ENCODE results near the gene ABR.

The ABR gene

GRCh38 chr17:1179818-1180742, at the start of gene ABR:
Gene ABR (minus strand): TSS chr17:1179981. CDS start chr17:1179727, 254 bp downstream.
- DNase-seq (ENCODE audit: low read depth), result no peak

DNA sequence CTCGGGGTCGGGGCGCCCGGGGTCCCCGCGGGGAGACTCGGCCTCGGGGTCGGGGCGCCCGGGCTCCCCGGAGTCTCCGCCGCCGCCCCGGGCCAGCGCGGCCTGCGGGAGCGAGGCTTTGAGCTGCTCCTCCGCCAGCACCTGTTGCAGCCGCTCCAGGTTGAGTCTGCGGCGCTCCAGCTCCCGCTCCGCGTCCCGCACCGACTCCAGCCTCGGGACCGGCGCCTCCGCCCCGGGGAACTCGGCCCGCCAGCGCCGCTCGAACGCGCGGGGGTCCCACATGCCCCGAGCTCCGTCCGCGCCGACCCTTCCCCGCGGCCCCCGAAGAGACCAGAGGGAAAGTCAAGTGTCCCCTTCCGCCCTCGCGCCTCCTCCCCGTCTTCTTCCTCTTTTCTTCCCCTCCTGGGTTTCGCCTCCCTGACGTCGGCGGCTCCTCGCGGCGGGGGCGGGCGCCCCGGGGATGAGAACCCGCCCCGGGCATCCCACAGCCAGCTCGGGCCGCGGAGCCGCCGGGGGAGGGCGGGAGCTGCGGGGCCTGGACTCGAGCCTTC, 49.6 kb upstream of the ABR start:
- no peak for DNase-seq (ENCODE audit: low read depth)

DNA sequence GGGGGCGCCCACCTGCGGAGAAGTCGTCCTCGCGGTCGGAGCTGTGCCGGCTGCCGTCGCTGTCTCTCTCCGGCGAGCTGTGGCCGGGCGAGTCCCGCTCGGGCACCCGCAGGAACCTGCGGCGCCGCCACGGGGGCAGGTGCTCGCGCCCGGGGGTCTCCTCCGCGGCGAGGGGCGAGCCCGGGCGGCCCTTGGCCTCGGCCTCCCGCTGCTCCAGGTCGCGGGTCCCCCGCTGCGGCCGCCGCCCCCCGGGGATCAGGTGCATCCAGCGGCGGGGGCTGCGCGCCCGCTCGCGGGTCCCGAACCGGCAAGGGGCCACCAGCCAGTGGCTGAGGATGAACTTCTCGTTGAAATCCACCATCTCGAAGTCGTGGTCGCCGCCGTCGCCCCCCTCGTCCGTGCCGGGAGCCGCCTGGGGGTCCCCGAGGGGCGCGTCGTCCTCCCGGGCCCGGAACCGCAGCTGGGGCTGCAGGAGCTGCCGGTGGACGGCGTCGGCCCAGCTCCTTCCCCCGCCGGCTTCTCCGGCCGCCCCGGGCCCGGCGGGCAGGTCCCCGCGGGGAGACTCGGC, 49.1 kb upstream of the ABR start:
- no peak for DNase-seq (ENCODE audit: low read depth)

- DNase-seq (ENCODE audit: low read depth), result no peak
Measured at GRCh38 chr17:1227917-1228780, 48.4 kb upstream of the ABR start.

DNA sequence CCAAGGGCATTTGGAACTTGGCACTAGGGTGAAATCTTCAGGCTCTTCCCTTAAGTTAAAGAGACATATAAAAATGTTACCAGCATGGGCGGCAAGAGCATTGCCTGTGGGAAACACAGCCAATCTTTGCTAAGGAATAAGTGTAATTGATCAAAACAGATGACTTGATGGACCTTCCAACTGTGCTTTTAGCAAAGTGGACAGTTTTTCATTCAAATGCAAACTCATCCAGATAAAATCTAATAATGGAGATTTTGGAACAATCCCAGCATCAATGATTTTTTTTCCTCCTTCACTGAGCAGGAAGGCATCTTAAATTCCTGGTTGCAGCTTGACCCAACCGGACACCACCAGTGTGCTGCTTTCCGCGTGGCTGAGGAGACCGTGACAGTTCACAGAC, 47.6 kb upstream of the ABR start:
- DNase-seq (ENCODE audit: low read depth), result no peak

DNA sequence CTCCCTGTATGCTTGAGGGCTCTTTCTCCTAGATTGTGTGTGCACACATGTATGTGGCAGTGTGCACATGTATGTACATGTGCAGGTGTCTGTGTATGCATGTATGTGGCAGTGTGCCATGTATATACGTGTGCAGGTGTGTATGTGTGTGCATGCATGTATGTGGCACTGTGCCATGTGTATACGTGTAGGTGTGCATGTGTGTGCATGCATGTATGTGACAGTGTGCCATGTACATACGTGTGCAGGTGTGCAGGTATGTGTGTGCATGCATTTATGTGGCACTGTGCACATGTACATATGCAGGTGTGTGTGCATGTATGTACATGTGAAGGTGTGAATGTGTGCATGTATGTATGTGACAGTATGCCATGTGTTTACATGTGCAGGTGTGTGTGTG, 46.5 kb upstream of the ABR start:
- DNase-seq (ENCODE audit: low read depth), result no peak

- DNase-seq (ENCODE audit: low read depth), result no peak
Measured at GRCh38 chr17:1224330-1224729, 44.5 kb upstream of the ABR start.

DNA sequence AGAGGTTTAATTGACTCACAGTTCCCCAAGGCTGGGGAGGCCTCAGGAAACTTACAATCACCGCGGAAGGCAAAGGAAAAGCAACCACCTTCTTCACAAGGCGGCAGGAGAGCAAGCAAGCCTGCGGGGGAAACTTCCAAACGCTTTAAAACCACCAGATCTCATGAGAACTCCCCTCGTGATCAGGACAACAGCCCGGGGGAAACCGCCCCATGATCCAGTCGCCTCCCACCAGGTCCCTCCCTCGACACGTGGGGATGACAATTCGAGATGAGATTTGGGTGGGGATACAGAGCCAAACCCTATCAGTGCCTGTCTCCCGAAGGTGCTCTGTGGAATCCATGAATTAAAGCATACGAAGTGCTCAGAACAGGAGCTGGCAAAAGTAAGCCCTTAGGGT, 43.9 kb upstream of the ABR start:
- no peak for DNase-seq (ENCODE audit: low read depth)

DNA sequence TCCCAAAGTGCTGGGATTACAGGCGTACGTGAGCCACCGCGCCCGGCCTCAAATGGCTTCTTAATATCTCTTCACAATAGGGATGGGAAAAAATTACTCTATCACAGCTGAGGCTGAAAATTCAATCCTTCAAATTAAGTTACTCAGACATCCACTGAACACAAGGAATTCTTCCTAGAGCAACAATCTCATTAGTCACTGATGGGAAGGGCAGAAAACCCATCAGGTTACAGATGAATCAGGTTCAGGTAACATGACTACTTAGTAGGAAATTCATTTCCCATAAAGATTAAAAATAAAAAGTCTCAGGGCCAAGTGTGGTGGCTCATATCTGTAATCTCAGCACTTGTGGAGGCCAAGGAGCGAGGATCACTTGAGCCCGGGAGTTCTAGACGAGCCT, 42.5 kb upstream of the ABR start:
- no peak for DNase-seq (ENCODE audit: low read depth)

GRCh38 chr17:1221209-1221608, 41.4 kb upstream of the ABR start:
- DNase-seq (ENCODE audit: low read depth), result no peak

GRCh38 chr17:1220346-1220745, 40.6 kb upstream of the ABR start:
- no peak for DNase-seq (ENCODE audit: low read depth)

DNA sequence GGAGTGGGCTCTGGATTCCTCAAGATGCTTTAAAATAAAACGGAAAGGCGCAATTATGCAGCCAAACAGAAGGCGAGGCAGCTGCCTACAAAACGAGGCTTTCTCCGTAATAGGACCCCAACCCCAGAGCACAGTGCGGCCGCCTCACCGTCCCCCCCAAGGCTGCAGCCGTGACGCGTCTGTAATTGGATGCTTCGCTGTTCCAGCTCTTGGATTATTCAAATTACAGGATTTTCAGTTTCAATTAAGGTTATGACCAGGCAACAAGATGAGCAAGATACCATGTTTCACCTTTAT, 37.3 kb upstream of the ABR start:
- DNase-seq (ENCODE audit: low read depth), result no peak

DNA sequence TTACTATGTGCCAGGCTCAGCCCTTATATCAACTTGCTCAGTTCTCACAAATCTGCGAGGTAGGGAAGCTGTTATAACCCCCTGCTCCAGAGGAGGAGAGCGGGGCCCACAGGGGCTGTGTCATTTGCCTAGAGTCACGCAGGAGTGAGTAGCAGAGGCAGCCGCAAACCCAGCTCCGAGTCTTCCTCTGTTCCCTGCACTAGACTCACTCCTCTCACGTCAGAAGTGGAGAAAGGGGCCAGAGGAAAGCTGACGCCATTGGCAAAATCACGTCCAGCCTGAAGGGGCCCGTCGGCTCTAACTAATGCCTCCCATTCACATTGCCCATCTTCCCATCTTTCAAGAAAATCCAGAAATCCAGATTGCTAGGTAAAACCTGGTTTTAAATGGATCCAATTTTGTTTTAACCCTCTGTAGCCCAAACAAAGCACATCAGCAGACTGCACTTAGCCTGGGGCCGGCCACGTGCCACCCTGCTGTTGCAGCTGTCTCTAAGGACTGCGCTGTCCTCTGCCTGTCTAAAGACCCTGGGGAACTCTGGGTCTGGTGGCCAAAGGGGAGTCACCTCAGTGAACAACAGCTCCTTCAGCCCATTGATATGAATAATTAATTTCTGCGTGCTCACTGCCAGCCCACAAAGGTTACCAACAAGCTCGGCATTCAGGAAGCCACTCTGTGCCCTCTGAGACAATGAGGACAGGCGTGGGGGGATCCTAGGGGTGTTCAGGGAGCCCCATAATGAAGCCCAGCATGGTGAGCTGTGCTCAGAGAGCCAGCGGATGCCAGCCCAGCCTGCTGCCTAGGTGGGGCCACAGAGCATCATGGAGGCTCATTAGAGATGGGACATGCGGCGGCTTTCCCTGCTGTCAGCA, 36.7 kb upstream of the ABR start:
- DNase-seq (ENCODE audit: low read depth), result no peak

DNA sequence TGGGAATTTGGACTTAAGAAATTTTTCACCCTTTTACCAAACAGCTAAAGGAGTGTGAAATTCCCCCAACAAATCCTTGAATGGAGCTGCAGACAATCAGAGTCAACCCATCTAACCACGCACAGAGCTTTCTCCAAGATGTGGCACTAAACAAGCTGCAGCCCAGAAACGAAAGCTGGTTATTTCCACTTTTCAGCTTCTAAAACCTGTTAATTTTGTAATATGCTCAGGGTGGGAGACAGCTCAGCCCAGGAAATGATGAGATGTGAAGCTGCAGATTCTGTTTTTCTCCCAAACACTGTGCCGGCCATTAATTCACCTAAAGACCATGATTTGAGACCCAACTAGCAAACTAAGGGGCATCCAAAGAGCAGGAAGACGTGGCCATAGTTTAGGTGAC, 33.2 kb upstream of the ABR start:
- DNase-seq (ENCODE audit: low read depth), result no peak

GRCh38 chr17:1211287-1211686, 31.5 kb upstream of the ABR start:
- DNase-seq (ENCODE audit: low read depth), result no peak

GRCh38 chr17:1208966-1209365, 29.2 kb upstream of the ABR start:
- DNase-seq (ENCODE audit: low read depth), result no peak

- no peak for DNase-seq (ENCODE audit: low read depth)
Measured at GRCh38 chr17:1206026-1206777, 26.4 kb upstream of the ABR start.

GRCh38 chr17:1203967-1204291, 24.1 kb upstream of the ABR start:
- no peak for DNase-seq (ENCODE audit: low read depth)

GRCh38 chr17:1203111-1203966, 23.6 kb upstream of the ABR start:
- no peak for DNase-seq (ENCODE audit: low read depth)

- no peak for DNase-seq (ENCODE audit: low read depth)
Measured at GRCh38 chr17:1202291-1202690, 22.5 kb upstream of the ABR start.

Measured in HS-27A (cell line).